ENCODE measurements around the gene HHAT.
A peak's percentile ranks its signal among the peaks of the same experiment; 100 is the strongest.

HHAT gene

GRCh38 chr1:210372491-210372890 is 43.8 kb downstream of the HHAT start:
- Histone ChIP-seq H3F3A (ENCODE audit: low read depth) (peaks cover 4% of the 10 kb centered on the region), H3K4me1 (ENCODE audit: insufficient read depth, low read length, poor library complexity, severe bottlenecking) (no peaks in the 10 kb centered on the region)
- TF ChIP-seq, protein P1, sequence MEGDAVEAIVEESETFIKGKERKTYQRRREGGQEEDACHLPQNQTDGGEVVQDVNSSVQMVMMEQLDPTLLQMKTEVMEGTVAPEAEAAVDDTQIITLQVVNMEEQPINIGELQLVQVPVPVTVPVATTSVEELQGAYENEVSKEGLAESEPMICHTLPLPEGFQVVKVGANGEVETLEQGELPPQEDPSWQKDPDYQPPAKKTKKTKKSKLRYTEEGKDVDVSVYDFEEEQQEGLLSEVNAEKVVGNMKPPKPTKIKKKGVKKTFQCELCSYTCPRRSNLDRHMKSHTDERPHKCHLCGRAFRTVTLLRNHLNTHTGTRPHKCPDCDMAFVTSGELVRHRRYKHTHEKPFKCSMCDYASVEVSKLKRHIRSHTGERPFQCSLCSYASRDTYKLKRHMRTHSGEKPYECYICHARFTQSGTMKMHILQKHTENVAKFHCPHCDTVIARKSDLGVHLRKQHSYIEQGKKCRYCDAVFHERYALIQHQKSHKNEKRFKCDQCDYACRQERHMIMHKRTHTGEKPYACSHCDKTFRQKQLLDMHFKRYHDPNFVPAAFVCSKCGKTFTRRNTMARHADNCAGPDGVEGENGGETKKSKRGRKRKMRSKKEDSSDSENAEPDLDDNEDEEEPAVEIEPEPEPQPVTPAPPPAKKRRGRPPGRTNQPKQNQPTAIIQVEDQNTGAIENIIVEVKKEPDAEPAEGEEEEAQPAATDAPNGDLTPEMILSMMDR (conservative IDR thresholded peaks at IDR 0.05; ENCODE audit: low read length) = no peak
- TF ChIP-seq EZH2phosphoT487 (IDR thresholded peaks at IDR 0.05; ENCODE audit: borderline replicate concordance) = no peak

GRCh38 chr1:210372931-210373627 is 44.4 kb downstream of the HHAT start:
- Histone ChIP-seq H3K36me3 (ENCODE audit: insufficient read depth, low read length) (no peaks in the 10 kb centered on the region), H3K9ac (ENCODE audit: low read depth, low read length, poor library complexity, severe bottlenecking) (no peak overlapping the region), H3K9me2 (replicated peaks; ENCODE audit: low read depth, low read length) (no peaks in the 10 kb centered on the region), H3K4me2 (ENCODE audit: low read depth, low read length, poor library complexity, severe bottlenecking) (no peak overlapping the region), H3K9me3 (ENCODE audit: insufficient read depth, low read depth, low read length) (no peaks in the 10 kb centered on the region), H3K4me3 (ENCODE audit: low read length, poor library complexity, severe bottlenecking) (no peak overlapping the region), H3K4me1 (ENCODE audit: insufficient read depth, low read length, poor library complexity, severe bottlenecking) (no peaks in the 10 kb centered on the region), H3K27me3 (ENCODE audit: insufficient read depth, low read length, poor library complexity, severe bottlenecking) (no peaks in the 10 kb centered on the region), H2AFZ (ENCODE audit: low read length) (no peak overlapping the region), H3F3A (ENCODE audit: low read depth) (peaks cover 4% of the 10 kb centered on the region), H4K20me1 (ENCODE audit: insufficient read depth, low read length, poor library complexity, severe bottlenecking) (no peaks in the 10 kb centered on the region), H3K79me2 (ENCODE audit: insufficient read depth, low read length) (no peaks in the 10 kb centered on the region)
- no peak for TF ChIP-seq EZH2phosphoT487 (IDR thresholded peaks at IDR 0.05; ENCODE audit: borderline replicate concordance)
- TF ChIP-seq, protein P1 (conservative IDR thresholded peaks at IDR 0.05; ENCODE audit: low read length) = no peak

More at GRCh38 chr1:210372491-210372890, 43.8 kb downstream of the HHAT start:
- Histone ChIP-seq H3K9me3 (ENCODE audit: insufficient read depth, low read depth, low read length) (no peaks in the 10 kb centered on the region), H3K27me3 (ENCODE audit: insufficient read depth, low read length, poor library complexity, severe bottlenecking) (no peaks in the 10 kb centered on the region), H2AFZ (ENCODE audit: low read length) (no peak overlapping the region), H3K79me2 (ENCODE audit: insufficient read depth, low read length) (no peaks in the 10 kb centered on the region), H4K20me1 (ENCODE audit: insufficient read depth, low read length, poor library complexity, severe bottlenecking) (no peaks in the 10 kb centered on the region), H3K4me2 (ENCODE audit: low read depth, low read length, poor library complexity, severe bottlenecking) (no peak overlapping the region), H3K9ac (ENCODE audit: low read depth, low read length, poor library complexity, severe bottlenecking) (no peak overlapping the region), H3K4me3 (ENCODE audit: low read length, poor library complexity, severe bottlenecking) (no peak overlapping the region), H3K36me3 (ENCODE audit: insufficient read depth, low read length) (no peaks in the 10 kb centered on the region), H3K9me2 (replicated peaks; ENCODE audit: low read depth, low read length) (no peaks in the 10 kb centered on the region)

DNA sequence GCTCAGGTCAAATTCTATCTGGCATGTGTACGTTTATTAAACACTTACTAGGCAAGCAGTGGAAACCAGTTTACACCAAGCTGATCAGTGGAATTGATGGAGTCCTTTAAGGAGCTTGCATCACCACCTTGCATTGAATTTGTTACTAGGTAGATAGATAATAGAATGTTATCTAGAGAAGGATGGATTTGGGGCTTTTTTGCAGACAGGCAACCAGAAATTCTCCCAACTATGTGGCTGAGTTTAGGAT is 44.9 kb downstream of the HHAT start:
- Histone ChIP-seq H4K20me1 (ENCODE audit: insufficient read depth, low read length, poor library complexity, severe bottlenecking) (no peaks in the 10 kb centered on the region), H3K27me3 (ENCODE audit: insufficient read depth, low read length, poor library complexity, severe bottlenecking) (no peaks in the 10 kb centered on the region), H3K4me1 (ENCODE audit: insufficient read depth, low read length, poor library complexity, severe bottlenecking) (no peaks in the 10 kb centered on the region), H3K4me2 (ENCODE audit: low read depth, low read length, poor library complexity, severe bottlenecking) (no peak overlapping the region), H3K4me3 (ENCODE audit: low read length, poor library complexity, severe bottlenecking) (no peak overlapping the region), H2AFZ (ENCODE audit: low read length) (no peak overlapping the region), H3K9me3 (ENCODE audit: insufficient read depth, low read depth, low read length) (no peaks in the 10 kb centered on the region), H3K9ac (ENCODE audit: low read depth, low read length, poor library complexity, severe bottlenecking) (peak overlapping the region; percentile 1), H3K36me3 (ENCODE audit: insufficient read depth, low read length) (no peaks in the 10 kb centered on the region), H3F3A (ENCODE audit: low read depth) (peaks cover 4% of the 10 kb centered on the region), H3K9me2 (replicated peaks; ENCODE audit: low read depth, low read length) (no peaks in the 10 kb centered on the region), H3K79me2 (ENCODE audit: insufficient read depth, low read length) (no peaks in the 10 kb centered on the region)
- TF ChIP-seq, protein P1 (conservative IDR thresholded peaks at IDR 0.05; ENCODE audit: low read length) = no peak
- no peak for TF ChIP-seq EZH2phosphoT487 (IDR thresholded peaks at IDR 0.05; ENCODE audit: borderline replicate concordance)

All from Loucy (cell line).